ENCODE results near the gene GTF2H4.

The GTF2H4 gene

GRCh38 chr6:30882759-30883684, 25.0 kb upstream of the GTF2H4 start:
- DNase-seq = peak; percentile 32

- DNase-seq = peak; percentile 51
Observed at GRCh38 chr6:30883685-30884520, 24.1 kb upstream of the GTF2H4 start, which contains the start of gene DDR1. DDR1 (plus strand) TSS chr6:30884519; CDS start chr6:30888730, 4,211 bp downstream.

- no peak for DNase-seq
Observed at GRCh38 chr6:30884521-30885480, 23.2 kb upstream of the GTF2H4 start.

GRCh38 chr6:30885481-30885998, 22.5 kb upstream of the GTF2H4 start:
- no peak for DNase-seq

- DNase-seq = peak; percentile 57
Observed at GRCh38 chr6:30885999-30886896, 21.8 kb upstream of the GTF2H4 start.

GRCh38 chr6:30886897-30887255, 21.1 kb upstream of the GTF2H4 start:
- no peak for DNase-seq

GRCh38 chr6:30887901-30888815, 19.8 kb upstream of the GTF2H4 start:
- no peak for DNase-seq

GRCh38 chr6:30888816-30889495, 19.1 kb upstream of the GTF2H4 start:
- DNase-seq = no peak

- DNase-seq = no peak
Observed at GRCh38 chr6:30889496-30889885, 18.5 kb upstream of the GTF2H4 start.

GRCh38 chr6:30889921-30890645, 17.9 kb upstream of the GTF2H4 start:
- no peak for DNase-seq

GRCh38 chr6:30890646-30891449, 17.2 kb upstream of the GTF2H4 start:
- DNase-seq = no peak

- no peak for DNase-seq
Observed at GRCh38 chr6:30891450-30891723, 16.6 kb upstream of the GTF2H4 start.

GRCh38 chr6:30891816-30892538, 16.0 kb upstream of the GTF2H4 start:
- DNase-seq = no peak

- no peak for DNase-seq
Observed at GRCh38 chr6:30893001-30893591, 14.9 kb upstream of the GTF2H4 start.

GRCh38 chr6:30893666-30894065, 14.3 kb upstream of the GTF2H4 start:
- no peak for DNase-seq

GRCh38 chr6:30894381-30894780, 13.6 kb upstream of the GTF2H4 start:
- DNase-seq = no peak

- no peak for DNase-seq
Observed at GRCh38 chr6:30894935-30895334, 13.1 kb upstream of the GTF2H4 start.
